IMR-90 (cell line): Measurements from ENCODE around the gene GREB1L. TPM values are rescaled to one million over a fixed set of nuclear protein-coding genes. Genes with fewer than 3 reads are reported as not detected.

ENCODE experiments used
- ATAC-seq: fragments of 200-7000 bp; cut with Tn5 transposase; 2 replicates; pipeline ENCODE4 v1.9.1; 2020; ENCODE audit warnings: low read depth, mild to moderate bottlenecking, moderate library complexity
- BruUV-seq: library from RNA; stranded (reverse); fragments of 400-500 nt; replicated peaks from 2 replicates; lab custom pipeline; 2021; lab: Mats Ljungman, UMichigan
- CTCF ChIA-PET: fragments of 300-600 bp; formaldehyde crosslinking; extraction: SDS; loops from one replicate; lab custom pipeline; 2021; ENCODE audit warnings: antibody characterized with exemption; lab: Yijun Ruan, JAX
- POLR2A ChIA-PET: fragments of 300-600 bp; sonication (Branson Sonifier 250); formaldehyde crosslinking; loops from one replicate; lab custom pipeline; 2022; ENCODE audit warnings: antibody characterized with exemption; ENCODE audit not compliant: unreplicated experiment; lab: Charles Lee
- DNase-seq: peaks from one replicate; pipeline ENCODE4 v3.0.0; 2013
- H2AFZ ChIP-seq: replicated peaks from 2 replicates; pipeline ENCODE3; 2013; ENCODE audit warnings: low read length, mild to moderate bottlenecking; ENCODE audit not compliant: poor library complexity
- H2AK5ac ChIP-seq: 2 replicates; pipeline ENCODE4 v1.6.1; 2013; ENCODE audit warnings: low read depth, low read length, inconsistent platforms
- H2AK9ac ChIP-seq: replicated peaks from 2 replicates; pipeline ENCODE3; 2013; ENCODE audit warnings: mild to moderate bottlenecking, low read depth, low read length, moderate library complexity; ENCODE audit not compliant: poor library complexity
- H2BK120ac ChIP-seq: 2 replicates; pipeline ENCODE4 v1.6.1; 2013; ENCODE audit warnings: low read depth, low read length, inconsistent platforms
- H2BK15ac ChIP-seq: 3 replicates; pipeline ENCODE4 v1.6.1; 2013; ENCODE audit warnings: low read depth, low read length, inconsistent platforms
- H2BK20ac ChIP-seq: 2 replicates; pipeline ENCODE4 v1.6.1; 2013; ENCODE audit warnings: low read depth, mild to moderate bottlenecking, inconsistent platforms, low read length, moderate library complexity
- H2BK5ac ChIP-seq: 2 replicates; pipeline ENCODE4 v1.6.1; 2013; ENCODE audit warnings: mild to moderate bottlenecking, low read depth, low read length, inconsistent platforms; ENCODE audit not compliant: poor library complexity, severe bottlenecking
- H3K14ac ChIP-seq: replicated peaks from 2 replicates; pipeline ENCODE4 v1.6.1; 2013; ENCODE audit warnings: low read depth, low read length, inconsistent platforms
- H3K18ac ChIP-seq: 2 replicates; pipeline ENCODE4 v1.6.1; 2013; ENCODE audit warnings: low read depth, low read length, control low read depth
- H3K23ac ChIP-seq: 2 replicates; pipeline ENCODE4 v1.6.1; 2013; ENCODE audit warnings: low read depth, low read length, inconsistent platforms
- H3K27ac ChIP-seq: 2 replicates; pipeline ENCODE4 v1.5.1; 2013; ENCODE audit warnings: mild to moderate bottlenecking, control low read depth, low read length; ENCODE audit not compliant: insufficient read depth
- H3K27me3 ChIP-seq: 2 replicates; pipeline ENCODE4 v1.6.1; 2013; ENCODE audit warnings: low read length; ENCODE audit not compliant: control insufficient read depth, insufficient read depth
- H3K36me3 ChIP-seq: 2 replicates; pipeline ENCODE4 v1.6.1; 2013; ENCODE audit warnings: low read length, mixed read lengths; ENCODE audit not compliant: control insufficient read depth, insufficient read depth
- H3K4ac ChIP-seq: 2 replicates; pipeline ENCODE4 v1.6.1; 2013; ENCODE audit warnings: low read depth, low read length, inconsistent platforms
- H3K4me1 ChIP-seq: 2 replicates; pipeline ENCODE4 v1.6.1; 2013; ENCODE audit warnings: low read length, mixed read lengths; ENCODE audit not compliant: control insufficient read depth, insufficient read depth
- H3K4me2 ChIP-seq: 2 replicates; pipeline ENCODE4 v1.6.1; 2013; ENCODE audit warnings: low read depth, mild to moderate bottlenecking, control low read depth, low read length, moderate library complexity
- H3K4me3 ChIP-seq: 2 replicates; pipeline ENCODE4 v1.5.1; 2013; ENCODE audit warnings: low read depth, mild to moderate bottlenecking, control low read depth, low read length, moderate library complexity; ENCODE audit not compliant: insufficient read depth
- H3K56ac ChIP-seq: 2 replicates; pipeline ENCODE4 v1.6.1; 2013; ENCODE audit warnings: low read length, inconsistent platforms; ENCODE audit not compliant: insufficient read depth; ENCODE audit errors: extremely low read depth
- H3K79me1 ChIP-seq, 2 experiments: 2 replicates each; pipeline ENCODE4 v1.6.1; 2013; ENCODE audit warnings: low read length in 2 of 2, inconsistent platforms in 1 of 2, low read depth in 1 of 2
- H3K9ac ChIP-seq: 2 replicates; pipeline ENCODE4 v1.6.1; 2013; ENCODE audit warnings: low read depth, low read length, control low read depth
- H3K9me1 ChIP-seq: 2 replicates; pipeline ENCODE4 v1.6.1; 2013; ENCODE audit warnings: low read length, inconsistent platforms; ENCODE audit not compliant: insufficient read depth
- H3K9me3 ChIP-seq: 2 replicates; pipeline ENCODE4 v1.6.1; 2013; ENCODE audit warnings: low read length; ENCODE audit not compliant: control insufficient read depth, insufficient read depth
- H4K20me1 ChIP-seq: 2 replicates; pipeline ENCODE4 v1.6.1; 2013; ENCODE audit warnings: low read length, inconsistent platforms; ENCODE audit not compliant: insufficient read depth
- H4K5ac ChIP-seq: 2 replicates; pipeline ENCODE4 v1.6.1; 2013; ENCODE audit warnings: mild to moderate bottlenecking, low read depth, low read length, control low read depth
- H4K8ac ChIP-seq, 2 experiments: 2 replicates each; pipeline ENCODE4 v1.6.1; 2013; ENCODE audit warnings: low read depth in 2 of 2, low read length in 2 of 2, control low read depth in 1 of 2, inconsistent platforms in 1 of 2
- H4K91ac ChIP-seq: 2 replicates; pipeline ENCODE4 v1.6.1; 2013; ENCODE audit warnings: low read depth, low read length, inconsistent platforms; ENCODE audit not compliant: insufficient read depth
- BHLHE40 ChIP-seq: fragments of 150-350 bp; IDR thresholded peaks from 2 replicates; pipeline ENCODE4 v1.6.1; 2016; ENCODE audit warnings: mild to moderate bottlenecking, low read depth, low read length
- CEBPB ChIP-seq: IDR thresholded peaks from 2 replicates; pipeline ENCODE4 v1.6.1; 2012; ENCODE audit warnings: low read depth, low read length, improper control_type of control experiment
- CHD1 ChIP-seq: IDR thresholded peaks from 2 replicates; pipeline ENCODE4 v1.6.1; 2012; ENCODE audit warnings: low read depth, low read length, improper control_type of control experiment
- ELK1 ChIP-seq: fragments of 150-350 bp; IDR thresholded peaks from 2 replicates; pipeline ENCODE4 v1.6.1; 2016; ENCODE audit warnings: low read depth, mild to moderate bottlenecking, low read length, moderate library complexity, borderline replicate concordance
- FOS ChIP-seq: fragments of 150-350 bp; IDR thresholded peaks from 2 replicates; pipeline ENCODE4 v1.6.1; 2016; ENCODE audit warnings: low read depth, low read length
- MAFK ChIP-seq: IDR thresholded peaks from 2 replicates; pipeline ENCODE4 v1.6.1; 2012; ENCODE audit warnings: low read depth, low read length, improper control_type of control experiment
- MAZ ChIP-seq: IDR thresholded peaks from 2 replicates; pipeline ENCODE4 v1.6.1; 2012; ENCODE audit warnings: low read depth, mild to moderate bottlenecking, low read length, improper control_type of control experiment, moderate library complexity, borderline replicate concordance
- MXI1 ChIP-seq: IDR thresholded peaks from 2 replicates; pipeline ENCODE4 v1.6.1; 2012; ENCODE audit warnings: low read depth, mild to moderate bottlenecking, low read length, moderate library complexity, borderline replicate concordance
- NFE2L2 ChIP-seq: fragments of 150-350 bp; IDR thresholded peaks from 2 replicates; pipeline ENCODE4 v1.6.1; 2016; ENCODE audit warnings: low read depth, mild to moderate bottlenecking, low read length
- POLR2A ChIP-seq: IDR thresholded peaks from 2 replicates; pipeline ENCODE4 v1.6.1; 2012; ENCODE audit warnings: mild to moderate bottlenecking, low read depth, low read length
- RAD21 ChIP-seq: IDR thresholded peaks from 2 replicates; pipeline ENCODE4 v1.6.1; 2012; ENCODE audit warnings: low read length, improper control_type of control experiment
- RCOR1 ChIP-seq: IDR thresholded peaks from 2 replicates; pipeline ENCODE4 v1.6.1; 2012; ENCODE audit warnings: mild to moderate bottlenecking, low read length, improper control_type of control experiment; ENCODE audit not compliant: insufficient replicate concordance
- RFX5 ChIP-seq: IDR thresholded peaks from 2 replicates; pipeline ENCODE4 v1.8.0; 2012; ENCODE audit warnings: low read depth, mild to moderate bottlenecking, low read length, moderate library complexity
- SMC3 ChIP-seq: fragments of 150-350 bp; IDR thresholded peaks from 2 replicates; pipeline ENCODE4 v1.6.1; 2016; ENCODE audit warnings: low read depth, mild to moderate bottlenecking, antibody characterized with exemption, low read length, moderate library complexity
- WGBS, 2 experiments: methylation state at CpG; one replicate each; pipeline versions ENCODE4 v1.1.5 to v1.1.7; 2013; ENCODE audit warnings: missing lambda C conversion rate in 2 of 2; ENCODE audit not compliant: insufficient read length in 1 of 2; ENCODE audit errors: extremely low coverage in 2 of 2; 5-methylcytosine and 5-hydroxymethylcytosine counted together
- dilution Hi-C: fragments of 300-500 bp; cut with HindIII; formaldehyde crosslinking; loops from one replicate; pipeline ENCODE4 v1.14.3; 2018; ENCODE audit warnings: low sequenced_read_pairs; ENCODE audit not compliant: unreplicated experiment
- in situ Hi-C: fragments of 300-500 bp; cut with MboI; formaldehyde crosslinking; loops from 3 replicates; pipeline ENCODE4 v1.14.3; 2019; ENCODE audit warnings: low sequenced_read_pairs, inconsistent platforms, mixed read lengths
- intact Hi-C: fragments of 100-400 bp; cut with micrococcal nuclease; formaldehyde crosslinking; loops from 2 replicates; pipeline ENCODE4 v1.10.0; 2022
- polyA plus RNA-seq, 3 experiments: library from polyadenylated mRNA; depleted of rRNA; stranded (reverse); fragments of >200 nt; gene quantifications; 2 replicates each; pipeline ENCODE4 v1.2.3, GENCODE V29; 2012; ENCODE audit warnings: low replicate concordance in 1 of 3
- total RNA-seq: library from RNA; depleted of rRNA; stranded (reverse); fragments of >200 nt; gene quantifications from 2 replicates; pipeline ENCODE4 v1.2.3, GENCODE V29; 2012
- TF ChIP-seq, protein P1 (sequence below): fragments of 150-350 bp; IDR thresholded peaks from 2 replicates; pipeline ENCODE4 v1.6.1; 2017; ENCODE audit warnings: mild to moderate bottlenecking, antibody characterized with exemption, low read length, low read depth
- TF ChIP-seq, protein P2 (sequence below): conservative IDR thresholded peaks from 2 replicates; pipeline ENCODE4 v1.5.1; 2012; ENCODE audit warnings: mild to moderate bottlenecking, low read depth, low read length, improper control_type of control experiment

Gene GREB1L
- total and polyA plus RNA-seq, 2 of the 4 experiments (the other 2 are of a cell fraction) = under 0.01 to 0.02 TPM

- dilution Hi-C loops (no loop called here), in situ Hi-C loops (no loop called here), intact Hi-C loops (loop anchor here (10.0 kb wide), 1 partner anchor 180 kb away; no protein-coding TSS in a partner anchor)
- Histone ChIP-seq H2AK9ac (no peak overlapping the region), H3K18ac (no peak overlapping the region), H3K56ac (no peak overlapping the region), H3K79me1 (no peaks in the 10 kb centered on the region), H3K27ac (no peak overlapping the region), H2BK120ac (no peak overlapping the region), H3K4me1 (no peaks in the 10 kb centered on the region), H3K4ac (no peak overlapping the region), H2AK5ac (no peak overlapping the region), H2BK20ac (no peak overlapping the region), H3K9ac (no peak overlapping the region), H3K36me3 (no peaks in the 10 kb centered on the region), H3K4me3 (no peak overlapping the region), H4K20me1 (no peaks in the 10 kb centered on the region), H3K23ac (no peak overlapping the region), H2AFZ (no peak overlapping the region), H4K5ac (no peak overlapping the region), H2BK5ac (no peak overlapping the region), H4K91ac (no peak overlapping the region), H4K8ac (no peak overlapping the region), H3K14ac (no peak overlapping the region), H3K9me1 (no peaks in the 10 kb centered on the region), H3K9me3 (no peaks in the 10 kb centered on the region), H3K4me2 (no peak overlapping the region), H2BK15ac (no peak overlapping the region), H3K27me3 (no peaks in the 10 kb centered on the region; the same call in none of the 2 replicates)
- DNase-seq = no peak
- TF ChIP-seq RFX5 (no peak), NFE2L2 (no peak), RAD21 (no peak), MAFK (no peak), BHLHE40 (no peak), MAZ (no peak), POLR2A (no peak), FOS (no peak), ELK1 (no peak), SMC3 (no peak), MXI1 (no peak), CEBPB (no peak), RCOR1 (no peak), CHD1 (no peak)
- TF ChIP-seq, protein P1, sequence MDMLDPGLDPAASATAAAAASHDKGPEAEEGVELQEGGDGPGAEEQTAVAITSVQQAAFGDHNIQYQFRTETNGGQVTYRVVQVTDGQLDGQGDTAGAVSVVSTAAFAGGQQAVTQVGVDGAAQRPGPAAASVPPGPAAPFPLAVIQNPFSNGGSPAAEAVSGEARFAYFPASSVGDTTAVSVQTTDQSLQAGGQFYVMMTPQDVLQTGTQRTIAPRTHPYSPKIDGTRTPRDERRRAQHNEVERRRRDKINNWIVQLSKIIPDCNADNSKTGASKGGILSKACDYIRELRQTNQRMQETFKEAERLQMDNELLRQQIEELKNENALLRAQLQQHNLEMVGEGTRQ = no peak
- TF ChIP-seq, protein P2, sequence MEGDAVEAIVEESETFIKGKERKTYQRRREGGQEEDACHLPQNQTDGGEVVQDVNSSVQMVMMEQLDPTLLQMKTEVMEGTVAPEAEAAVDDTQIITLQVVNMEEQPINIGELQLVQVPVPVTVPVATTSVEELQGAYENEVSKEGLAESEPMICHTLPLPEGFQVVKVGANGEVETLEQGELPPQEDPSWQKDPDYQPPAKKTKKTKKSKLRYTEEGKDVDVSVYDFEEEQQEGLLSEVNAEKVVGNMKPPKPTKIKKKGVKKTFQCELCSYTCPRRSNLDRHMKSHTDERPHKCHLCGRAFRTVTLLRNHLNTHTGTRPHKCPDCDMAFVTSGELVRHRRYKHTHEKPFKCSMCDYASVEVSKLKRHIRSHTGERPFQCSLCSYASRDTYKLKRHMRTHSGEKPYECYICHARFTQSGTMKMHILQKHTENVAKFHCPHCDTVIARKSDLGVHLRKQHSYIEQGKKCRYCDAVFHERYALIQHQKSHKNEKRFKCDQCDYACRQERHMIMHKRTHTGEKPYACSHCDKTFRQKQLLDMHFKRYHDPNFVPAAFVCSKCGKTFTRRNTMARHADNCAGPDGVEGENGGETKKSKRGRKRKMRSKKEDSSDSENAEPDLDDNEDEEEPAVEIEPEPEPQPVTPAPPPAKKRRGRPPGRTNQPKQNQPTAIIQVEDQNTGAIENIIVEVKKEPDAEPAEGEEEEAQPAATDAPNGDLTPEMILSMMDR = no peak
- POLR2A ChIA-PET = no interaction called here
- no peak for ATAC-seq
- CTCF ChIA-PET = no interaction called here
- no TSS peak for BruUV-seq
- no CpG with 5 or more reads among the region's 3 CpGs for WGBS, 2 experiments
These were observed 13.2 kb downstream of the GREB1L start for GRCh38 chr18:21255211-21255610.
